IMR-90 (cell line): ENCODE measurements around the gene CASK. TPM values are rescaled to one million over a fixed set of nuclear protein-coding genes. Genes with fewer than 3 reads are reported as not detected.

Experiments used
- ATAC-seq: fragments of 200-7000 bp; cut with Tn5 transposase; 2 replicates; pipeline ENCODE4 v1.9.1; 2020; ENCODE audit warnings: low read depth, mild to moderate bottlenecking, moderate library complexity
- BruUV-seq: library from RNA; stranded (reverse); fragments of 400-500 nt; replicated peaks from 2 replicates; lab custom pipeline; 2021; lab: Mats Ljungman, UMichigan
- CTCF ChIA-PET: fragments of 300-600 bp; formaldehyde crosslinking; extraction: SDS; loops from one replicate; lab custom pipeline; 2021; ENCODE audit warnings: antibody characterized with exemption; lab: Yijun Ruan, JAX
- POLR2A ChIA-PET: fragments of 300-600 bp; sonication (Branson Sonifier 250); formaldehyde crosslinking; loops from one replicate; lab custom pipeline; 2022; ENCODE audit warnings: antibody characterized with exemption; ENCODE audit not compliant: unreplicated experiment; lab: Charles Lee
- DNase-seq: peaks from one replicate; pipeline ENCODE4 v3.0.0; 2013
- H2AFZ ChIP-seq: replicated peaks from 2 replicates; pipeline ENCODE3; 2013; ENCODE audit warnings: low read length, mild to moderate bottlenecking; ENCODE audit not compliant: poor library complexity
- H2AK5ac ChIP-seq: 2 replicates; pipeline ENCODE4 v1.6.1; 2013; ENCODE audit warnings: low read depth, low read length, inconsistent platforms
- H2AK9ac ChIP-seq: replicated peaks from 2 replicates; pipeline ENCODE3; 2013; ENCODE audit warnings: mild to moderate bottlenecking, low read depth, low read length, moderate library complexity; ENCODE audit not compliant: poor library complexity
- H2BK120ac ChIP-seq: 2 replicates; pipeline ENCODE4 v1.6.1; 2013; ENCODE audit warnings: low read depth, low read length, inconsistent platforms
- H2BK15ac ChIP-seq: 3 replicates; pipeline ENCODE4 v1.6.1; 2013; ENCODE audit warnings: low read depth, low read length, inconsistent platforms
- H2BK20ac ChIP-seq: 2 replicates; pipeline ENCODE4 v1.6.1; 2013; ENCODE audit warnings: low read depth, mild to moderate bottlenecking, inconsistent platforms, low read length, moderate library complexity
- H2BK5ac ChIP-seq: 2 replicates; pipeline ENCODE4 v1.6.1; 2013; ENCODE audit warnings: mild to moderate bottlenecking, low read depth, low read length, inconsistent platforms; ENCODE audit not compliant: poor library complexity, severe bottlenecking
- H3K14ac ChIP-seq: replicated peaks from 2 replicates; pipeline ENCODE4 v1.6.1; 2013; ENCODE audit warnings: low read depth, low read length, inconsistent platforms
- H3K18ac ChIP-seq: 2 replicates; pipeline ENCODE4 v1.6.1; 2013; ENCODE audit warnings: low read depth, low read length, control low read depth
- H3K23ac ChIP-seq: 2 replicates; pipeline ENCODE4 v1.6.1; 2013; ENCODE audit warnings: low read depth, low read length, inconsistent platforms
- H3K27ac ChIP-seq: 2 replicates; pipeline ENCODE4 v1.5.1; 2013; ENCODE audit warnings: mild to moderate bottlenecking, control low read depth, low read length; ENCODE audit not compliant: insufficient read depth
- H3K27me3 ChIP-seq: 2 replicates; pipeline ENCODE4 v1.6.1; 2013; ENCODE audit warnings: low read length; ENCODE audit not compliant: control insufficient read depth, insufficient read depth
- H3K36me3 ChIP-seq: 2 replicates; pipeline ENCODE4 v1.6.1; 2013; ENCODE audit warnings: low read length, mixed read lengths; ENCODE audit not compliant: control insufficient read depth, insufficient read depth
- H3K4ac ChIP-seq: 2 replicates; pipeline ENCODE4 v1.6.1; 2013; ENCODE audit warnings: low read depth, low read length, inconsistent platforms
- H3K4me1 ChIP-seq: 2 replicates; pipeline ENCODE4 v1.6.1; 2013; ENCODE audit warnings: low read length, mixed read lengths; ENCODE audit not compliant: control insufficient read depth, insufficient read depth
- H3K4me2 ChIP-seq: 2 replicates; pipeline ENCODE4 v1.6.1; 2013; ENCODE audit warnings: low read depth, mild to moderate bottlenecking, control low read depth, low read length, moderate library complexity
- H3K4me3 ChIP-seq: 2 replicates; pipeline ENCODE4 v1.5.1; 2013; ENCODE audit warnings: low read depth, mild to moderate bottlenecking, control low read depth, low read length, moderate library complexity; ENCODE audit not compliant: insufficient read depth
- H3K56ac ChIP-seq: 2 replicates; pipeline ENCODE4 v1.6.1; 2013; ENCODE audit warnings: low read length, inconsistent platforms; ENCODE audit not compliant: insufficient read depth; ENCODE audit errors: extremely low read depth
- H3K79me1 ChIP-seq, 2 experiments: 2 replicates each; pipeline ENCODE4 v1.6.1; 2013; ENCODE audit warnings: low read length in 2 of 2, inconsistent platforms in 1 of 2, low read depth in 1 of 2
- H3K9ac ChIP-seq: 2 replicates; pipeline ENCODE4 v1.6.1; 2013; ENCODE audit warnings: low read depth, low read length, control low read depth
- H3K9me1 ChIP-seq: 2 replicates; pipeline ENCODE4 v1.6.1; 2013; ENCODE audit warnings: low read length, inconsistent platforms; ENCODE audit not compliant: insufficient read depth
- H3K9me3 ChIP-seq: 2 replicates; pipeline ENCODE4 v1.6.1; 2013; ENCODE audit warnings: low read length; ENCODE audit not compliant: control insufficient read depth, insufficient read depth
- H4K20me1 ChIP-seq: 2 replicates; pipeline ENCODE4 v1.6.1; 2013; ENCODE audit warnings: low read length, inconsistent platforms; ENCODE audit not compliant: insufficient read depth
- H4K5ac ChIP-seq: 2 replicates; pipeline ENCODE4 v1.6.1; 2013; ENCODE audit warnings: mild to moderate bottlenecking, low read depth, low read length, control low read depth
- H4K8ac ChIP-seq, 2 experiments: 2 replicates each; pipeline ENCODE4 v1.6.1; 2013; ENCODE audit warnings: low read depth in 2 of 2, low read length in 2 of 2, control low read depth in 1 of 2, inconsistent platforms in 1 of 2
- H4K91ac ChIP-seq: 2 replicates; pipeline ENCODE4 v1.6.1; 2013; ENCODE audit warnings: low read depth, low read length, inconsistent platforms; ENCODE audit not compliant: insufficient read depth
- BHLHE40 ChIP-seq: fragments of 150-350 bp; IDR thresholded peaks from 2 replicates; pipeline ENCODE4 v1.6.1; 2016; ENCODE audit warnings: mild to moderate bottlenecking, low read depth, low read length
- CEBPB ChIP-seq: IDR thresholded peaks from 2 replicates; pipeline ENCODE4 v1.6.1; 2012; ENCODE audit warnings: low read depth, low read length, improper control_type of control experiment
- CHD1 ChIP-seq: IDR thresholded peaks from 2 replicates; pipeline ENCODE4 v1.6.1; 2012; ENCODE audit warnings: low read depth, low read length, improper control_type of control experiment
- ELK1 ChIP-seq: fragments of 150-350 bp; IDR thresholded peaks from 2 replicates; pipeline ENCODE4 v1.6.1; 2016; ENCODE audit warnings: low read depth, mild to moderate bottlenecking, low read length, moderate library complexity, borderline replicate concordance
- FOS ChIP-seq: fragments of 150-350 bp; IDR thresholded peaks from 2 replicates; pipeline ENCODE4 v1.6.1; 2016; ENCODE audit warnings: low read depth, low read length
- MAFK ChIP-seq: IDR thresholded peaks from 2 replicates; pipeline ENCODE4 v1.6.1; 2012; ENCODE audit warnings: low read depth, low read length, improper control_type of control experiment
- MAZ ChIP-seq: IDR thresholded peaks from 2 replicates; pipeline ENCODE4 v1.6.1; 2012; ENCODE audit warnings: low read depth, mild to moderate bottlenecking, low read length, improper control_type of control experiment, moderate library complexity, borderline replicate concordance
- NFE2L2 ChIP-seq: fragments of 150-350 bp; IDR thresholded peaks from 2 replicates; pipeline ENCODE4 v1.6.1; 2016; ENCODE audit warnings: low read depth, mild to moderate bottlenecking, low read length
- POLR2A ChIP-seq: IDR thresholded peaks from 2 replicates; pipeline ENCODE4 v1.6.1; 2012; ENCODE audit warnings: mild to moderate bottlenecking, low read depth, low read length
- RAD21 ChIP-seq: IDR thresholded peaks from 2 replicates; pipeline ENCODE4 v1.6.1; 2012; ENCODE audit warnings: low read length, improper control_type of control experiment
- RCOR1 ChIP-seq: IDR thresholded peaks from 2 replicates; pipeline ENCODE4 v1.6.1; 2012; ENCODE audit warnings: mild to moderate bottlenecking, low read length, improper control_type of control experiment; ENCODE audit not compliant: insufficient replicate concordance
- RFX5 ChIP-seq: IDR thresholded peaks from 2 replicates; pipeline ENCODE4 v1.8.0; 2012; ENCODE audit warnings: low read depth, mild to moderate bottlenecking, low read length, moderate library complexity
- SMC3 ChIP-seq: fragments of 150-350 bp; IDR thresholded peaks from 2 replicates; pipeline ENCODE4 v1.6.1; 2016; ENCODE audit warnings: low read depth, mild to moderate bottlenecking, antibody characterized with exemption, low read length, moderate library complexity
- WGBS, 2 experiments: methylation state at CpG; one replicate each; pipeline versions ENCODE4 v1.1.5 to v1.1.7; 2013; ENCODE audit warnings: missing lambda C conversion rate in 2 of 2; ENCODE audit not compliant: insufficient read length in 1 of 2; ENCODE audit errors: extremely low coverage in 2 of 2; 5-methylcytosine and 5-hydroxymethylcytosine counted together
- dilution Hi-C: fragments of 300-500 bp; cut with HindIII; formaldehyde crosslinking; loops from one replicate; pipeline ENCODE4 v1.14.3; 2018; ENCODE audit warnings: low sequenced_read_pairs; ENCODE audit not compliant: unreplicated experiment
- in situ Hi-C: fragments of 300-500 bp; cut with MboI; formaldehyde crosslinking; loops from 3 replicates; pipeline ENCODE4 v1.14.3; 2019; ENCODE audit warnings: low sequenced_read_pairs, inconsistent platforms, mixed read lengths
- intact Hi-C: fragments of 100-400 bp; cut with micrococcal nuclease; formaldehyde crosslinking; loops from 2 replicates; pipeline ENCODE4 v1.10.0; 2022
- polyA plus RNA-seq, 3 experiments: library from polyadenylated mRNA; depleted of rRNA; stranded (reverse); fragments of >200 nt; gene quantifications; 2 replicates each; pipeline ENCODE4 v1.2.3, GENCODE V29; 2012; ENCODE audit warnings: low replicate concordance in 1 of 3
- total RNA-seq: library from RNA; depleted of rRNA; stranded (reverse); fragments of >200 nt; gene quantifications from 2 replicates; pipeline ENCODE4 v1.2.3, GENCODE V29; 2012
- TF ChIP-seq, protein P1 (sequence below): conservative IDR thresholded peaks from 2 replicates; pipeline ENCODE4 v1.5.1; 2012; ENCODE audit warnings: mild to moderate bottlenecking, low read depth, low read length, improper control_type of control experiment
- TF ChIP-seq, protein P2 (sequence below): fragments of 150-350 bp; IDR thresholded peaks from 2 replicates; pipeline ENCODE4 v1.6.1; 2017; ENCODE audit warnings: mild to moderate bottlenecking, antibody characterized with exemption, low read length, low read depth

Gene CASK
- total and polyA plus RNA-seq, 2 of the 4 experiments (the other 2 are of a cell fraction) = 9.4 to 17.7 TPM

- intact Hi-C loops = loop anchor here (5.0 to 10.0 kb wide), 4 partner anchors 178 to 2000 kb away; no protein-coding TSS in a partner anchor
- no peak overlapping the region for H3K27ac ChIP-seq
- H3K18ac ChIP-seq = peak overlapping the region; percentile 42; the same call in 1 of the 2 replicates
- CTCF ChIA-PET = interaction anchor here (0.6 to 1.0 kb wide), 2 partner anchors 20 to 72 kb away, joined by 3 to 4 read pairs; no protein-coding TSS in a partner anchor
- no peak overlapping the region for H3K4me3 ChIP-seq
- H4K91ac ChIP-seq = peak overlapping the region; percentile 73; the same call in 1 of the 2 replicates
- dilution Hi-C loops = no loop called here
- no peak for DNase-seq
- no peak overlapping the region for H2AFZ ChIP-seq
- 0 out of 2 replicates have a peak overlapping the region, but pooled peaks have one; percentile 29 for H2AK5ac ChIP-seq
- no CpG with 5 or more reads among the region's 2 CpGs for WGBS, 2 experiments
- no peak overlapping the region for H4K5ac ChIP-seq
- BruUV-seq = no TSS peak
- no peaks in the 10 kb centered on the region for H4K20me1 ChIP-seq
- H3K36me3 ChIP-seq = 0 out of 2 replicates have a peak, but pooled peaks cover 1% of the 10 kb centered on the region
- POLR2A ChIA-PET = no interaction called here
- peak overlapping the region; percentile 62; the same call in 1 of the 2 replicates for H2BK20ac ChIP-seq
- in situ Hi-C loops = loop anchor here (25.0 kb wide), 1 partner anchor 530 kb away; no protein-coding TSS in a partner anchor
- H2AK9ac ChIP-seq = no peak overlapping the region
- H3K4me1 ChIP-seq = peaks cover 3% of the 10 kb centered on the region; the same call in 1 of the 2 replicates
- peak overlapping the region; percentile 81 for H2BK120ac ChIP-seq
- 0 out of 2 replicates have a peak overlapping the region, but pooled peaks have one; percentile 26 for H3K56ac ChIP-seq
- no peak for ATAC-seq
- 0 out of 2 replicates have a peak overlapping the region, but pooled peaks have one; percentile 10 for H3K14ac ChIP-seq
- H3K9me1 ChIP-seq = peaks cover 2% of the 10 kb centered on the region; the same call in 1 of the 2 replicates
- H2BK15ac ChIP-seq = no peak overlapping the region
- peak overlapping the region in 1 of 2 experiments; percentile 72; a peak in 1 of 4 replicates for H4K8ac ChIP-seq
- H2BK5ac ChIP-seq = peak overlapping the region; percentile 83
- no peak overlapping the region for H3K4me2 ChIP-seq
- H3K79me1 ChIP-seq = no peaks in the 10 kb centered on the region
- no peak overlapping the region; the same call in 1 of the 2 replicates for H3K9ac ChIP-seq
- peak overlapping the region; percentile 71; the same call in 1 of the 2 replicates for H3K23ac ChIP-seq
- peak overlapping the region; percentile 59 for H3K4ac ChIP-seq
- peaks cover 3% of the 10 kb centered on the region for H3K27me3 ChIP-seq
- H3K9me3 ChIP-seq = no peaks in the 10 kb centered on the region
- no peak for TF ChIP-seq MAFK
- no peak for TF ChIP-seq RFX5
- no peak for TF ChIP-seq SMC3
- TF ChIP-seq FOS = no peak
- no peak for TF ChIP-seq ELK1
- TF ChIP-seq CHD1 = no peak
- TF ChIP-seq, protein P1, sequence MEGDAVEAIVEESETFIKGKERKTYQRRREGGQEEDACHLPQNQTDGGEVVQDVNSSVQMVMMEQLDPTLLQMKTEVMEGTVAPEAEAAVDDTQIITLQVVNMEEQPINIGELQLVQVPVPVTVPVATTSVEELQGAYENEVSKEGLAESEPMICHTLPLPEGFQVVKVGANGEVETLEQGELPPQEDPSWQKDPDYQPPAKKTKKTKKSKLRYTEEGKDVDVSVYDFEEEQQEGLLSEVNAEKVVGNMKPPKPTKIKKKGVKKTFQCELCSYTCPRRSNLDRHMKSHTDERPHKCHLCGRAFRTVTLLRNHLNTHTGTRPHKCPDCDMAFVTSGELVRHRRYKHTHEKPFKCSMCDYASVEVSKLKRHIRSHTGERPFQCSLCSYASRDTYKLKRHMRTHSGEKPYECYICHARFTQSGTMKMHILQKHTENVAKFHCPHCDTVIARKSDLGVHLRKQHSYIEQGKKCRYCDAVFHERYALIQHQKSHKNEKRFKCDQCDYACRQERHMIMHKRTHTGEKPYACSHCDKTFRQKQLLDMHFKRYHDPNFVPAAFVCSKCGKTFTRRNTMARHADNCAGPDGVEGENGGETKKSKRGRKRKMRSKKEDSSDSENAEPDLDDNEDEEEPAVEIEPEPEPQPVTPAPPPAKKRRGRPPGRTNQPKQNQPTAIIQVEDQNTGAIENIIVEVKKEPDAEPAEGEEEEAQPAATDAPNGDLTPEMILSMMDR = no peak
- TF ChIP-seq NFE2L2 = no peak
- no peak for TF ChIP-seq RAD21
- TF ChIP-seq POLR2A = no peak
- no peak for TF ChIP-seq MAZ
- no peak for TF ChIP-seq BHLHE40
- no peak for TF ChIP-seq CEBPB
- TF ChIP-seq, protein P2, sequence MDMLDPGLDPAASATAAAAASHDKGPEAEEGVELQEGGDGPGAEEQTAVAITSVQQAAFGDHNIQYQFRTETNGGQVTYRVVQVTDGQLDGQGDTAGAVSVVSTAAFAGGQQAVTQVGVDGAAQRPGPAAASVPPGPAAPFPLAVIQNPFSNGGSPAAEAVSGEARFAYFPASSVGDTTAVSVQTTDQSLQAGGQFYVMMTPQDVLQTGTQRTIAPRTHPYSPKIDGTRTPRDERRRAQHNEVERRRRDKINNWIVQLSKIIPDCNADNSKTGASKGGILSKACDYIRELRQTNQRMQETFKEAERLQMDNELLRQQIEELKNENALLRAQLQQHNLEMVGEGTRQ = no peak
- no peak for TF ChIP-seq RCOR1
Measured at GRCh38 chrX:41556958-41557357, 366.4 kb downstream of the CASK start.
